H9 (cell line): Measurements from ENCODE around the gene LRP1-AS. TPM values are rescaled to one million over a fixed set of nuclear protein-coding genes. Genes with fewer than 3 reads are reported as not detected.

Source experiments
- DNase-seq: peaks from one replicate; pipeline ENCODE4 v3.0.0-alpha.2; 2017
- H2AFZ ChIP-seq: one replicate; pipeline ENCODE4 v1.6.1; 2013; ENCODE audit warnings: mild to moderate bottlenecking, low read length, control low read depth, moderate library complexity
- H2AK5ac ChIP-seq: 2 replicates; pipeline ENCODE4 v1.6.1; 2013; ENCODE audit warnings: low read length, control low read depth, mixed read lengths; ENCODE audit not compliant: insufficient read length
- H2BK120ac ChIP-seq: one replicate; pipeline ENCODE4 v1.6.1; 2013; ENCODE audit warnings: low read depth, mild to moderate bottlenecking, low read length, control low read depth, inconsistent platforms; ENCODE audit not compliant: poor library complexity, severe bottlenecking
- H2BK12ac ChIP-seq: 2 replicates; pipeline ENCODE4 v1.6.1; 2013; ENCODE audit warnings: low read length, control low read depth, mixed read lengths, low read depth; ENCODE audit not compliant: insufficient read length
- H2BK15ac ChIP-seq: 2 replicates; pipeline ENCODE4 v1.6.1; 2013; ENCODE audit warnings: low read depth, low read length, control low read depth
- H2BK20ac ChIP-seq: one replicate; pipeline ENCODE4 v1.6.1; 2013; ENCODE audit warnings: low read depth, mild to moderate bottlenecking, low read length, control low read depth, inconsistent platforms; ENCODE audit not compliant: poor library complexity, severe bottlenecking
- H2BK5ac ChIP-seq: 2 replicates; pipeline ENCODE4 v1.6.1; 2013; ENCODE audit warnings: low read length, control low read depth, mixed read lengths; ENCODE audit not compliant: insufficient read length
- H3K14ac ChIP-seq: 2 replicates; pipeline ENCODE4 v1.6.1; 2013; ENCODE audit warnings: low read length, control low read depth; ENCODE audit not compliant: insufficient read depth
- H3K18ac ChIP-seq: 2 replicates; pipeline ENCODE4 v1.6.1; 2013; ENCODE audit warnings: low read depth, mild to moderate bottlenecking, mixed read lengths, low read length, control low read depth; ENCODE audit not compliant: insufficient read length
- H3K23ac ChIP-seq: 2 replicates; pipeline ENCODE4 v1.6.1; 2013; ENCODE audit warnings: low read length, control low read depth, mixed read lengths, low read depth; ENCODE audit not compliant: insufficient read length
- H3K23me2 ChIP-seq: 2 replicates; pipeline ENCODE4 v1.6.1; 2013; ENCODE audit warnings: low read depth, mild to moderate bottlenecking, mixed read lengths, low read length, control low read depth; ENCODE audit not compliant: insufficient read length, poor library complexity, severe bottlenecking
- H3K27ac ChIP-seq: 2 replicates; pipeline ENCODE4 v1.5.1; 2013; ENCODE audit warnings: low read length, control low read depth, mixed read lengths, low read depth; ENCODE audit not compliant: insufficient read length
- H3K27me3 ChIP-seq: 2 replicates; pipeline ENCODE4 v1.6.1; 2013; ENCODE audit warnings: low read length, control low read depth, inconsistent platforms; ENCODE audit not compliant: insufficient read depth
- H3K4ac ChIP-seq: 2 replicates; pipeline ENCODE4 v1.6.1; 2013; ENCODE audit warnings: low read depth, mild to moderate bottlenecking, control low read depth, inconsistent platforms, low read length, moderate library complexity
- H3K4me1 ChIP-seq: 2 replicates; pipeline ENCODE4 v1.6.1; 2013; ENCODE audit warnings: low read length, control low read depth, inconsistent platforms; ENCODE audit not compliant: insufficient read depth
- H3K4me2 ChIP-seq: 2 replicates; pipeline ENCODE4 v1.6.1; 2013; ENCODE audit warnings: low read length, control low read depth, mixed read lengths; ENCODE audit not compliant: insufficient read length, insufficient read depth
- H3K56ac ChIP-seq: 2 replicates; pipeline ENCODE4 v1.6.1; 2013; ENCODE audit warnings: low read depth, mild to moderate bottlenecking, mixed read lengths, low read length, control low read depth; ENCODE audit not compliant: insufficient read length
- H3K79me1 ChIP-seq: 2 replicates; pipeline ENCODE4 v1.6.1; 2013; ENCODE audit warnings: low read depth, mild to moderate bottlenecking, moderate library complexity, low read length, control low read depth, inconsistent platforms; ENCODE audit not compliant: insufficient read depth, poor library complexity, severe bottlenecking
- H3K79me2 ChIP-seq: 2 replicates; pipeline ENCODE4 v1.6.1; 2013; ENCODE audit warnings: low read length, control low read depth, inconsistent platforms; ENCODE audit not compliant: insufficient read depth
- H3K9ac ChIP-seq: 2 replicates; pipeline ENCODE4 v1.6.1; 2013; ENCODE audit warnings: low read length, control low read depth, mixed read lengths; ENCODE audit not compliant: insufficient read length; ENCODE audit errors: extremely low read depth
- H3K9me3 ChIP-seq: one replicate; pipeline ENCODE4 v1.6.1; 2013; ENCODE audit warnings: low read depth, low read length, inconsistent platforms; ENCODE audit not compliant: control insufficient read depth
- H3T11ph ChIP-seq: one replicate; pipeline ENCODE4 v1.6.1; 2013; ENCODE audit warnings: mild to moderate bottlenecking, low read length, control low read depth, inconsistent platforms
- H4K20me1 ChIP-seq: one replicate; pipeline ENCODE4 v1.6.1; 2013; ENCODE audit not compliant: control insufficient read depth, insufficient read length, insufficient read depth
- H4K5ac ChIP-seq: 2 replicates; pipeline ENCODE4 v1.6.1; 2013; ENCODE audit warnings: low read depth, mild to moderate bottlenecking, mixed read lengths, low read length, control low read depth; ENCODE audit not compliant: insufficient read length
- H4K8ac ChIP-seq: replicated peaks from 2 replicates; pipeline ENCODE4 v1.6.1; 2013; ENCODE audit warnings: low read length, control low read depth, mixed read lengths, low read depth; ENCODE audit not compliant: insufficient read length
- H4K91ac ChIP-seq: 2 replicates; pipeline ENCODE4 v1.6.1; 2013; ENCODE audit warnings: low read depth, mild to moderate bottlenecking, moderate library complexity, mixed read lengths, low read length, control low read depth; ENCODE audit not compliant: insufficient read length
- H3K27ac Mint-ChIP-seq, 3 experiments: 2 replicates in 2 of 3; 3 replicates in 1 of 3; pipeline ENCODE4 v1.8.0; 2020 to 2021; ENCODE audit warnings: mixed read lengths in 3 of 3, mild to moderate bottlenecking in 1 of 3, moderate library complexity in 1 of 3
- H3K27me3 Mint-ChIP-seq: 2 replicates; pipeline ENCODE4 v1.8.0; 2021; ENCODE audit warnings: low read depth, mild to moderate bottlenecking, moderate library complexity, mixed read lengths
- H3K36me3 Mint-ChIP-seq, 3 experiments: 2 replicates in 2 of 3; 3 replicates in 1 of 3; pipeline ENCODE4 v1.8.0; 2020 to 2021; ENCODE audit warnings: low read depth in 3 of 3, mixed read lengths in 3 of 3; ENCODE audit not compliant: insufficient read depth in 1 of 3
- H3K4me1 Mint-ChIP-seq, 2 experiments: 2 replicates each; pipeline ENCODE4 v1.8.0; 2020; ENCODE audit warnings: mixed read lengths in 2 of 2
- H3K4me3 Mint-ChIP-seq, 2 experiments: 2 replicates in 1 of 2; 3 replicates in 1 of 2; pipeline ENCODE4 v1.8.0; 2020 to 2021; ENCODE audit warnings: mild to moderate bottlenecking in 2 of 2, mixed read lengths in 2 of 2, moderate library complexity in 1 of 2
- H3K9me3 Mint-ChIP-seq, 2 experiments: 2 replicates in 1 of 2; 3 replicates in 1 of 2; pipeline ENCODE4 v1.8.0; 2020; ENCODE audit warnings: mild to moderate bottlenecking in 2 of 2, mixed read lengths in 2 of 2, moderate library complexity in 1 of 2
- WGBS: extraction: QIAGEN DNeasy Blood & Tissue Kit; methylation state at CpG from one replicate; pipeline ENCODE4 v1.1.7; 2013; ENCODE audit warnings: missing lambda C conversion rate, low lambda C conversion rate, mixed read lengths; ENCODE audit not compliant: insufficient read length; ENCODE audit errors: extremely low coverage; 5-methylcytosine and 5-hydroxymethylcytosine counted together
- total RNA-seq: library from RNA; stranded (reverse); gene quantifications from 2 replicates; pipeline ENCODE4 v1.2.1, GENCODE V29; 2021
- TF ChIP-seq, protein P1 (sequence below): fragments of 200-600 bp; sonication (generic); conservative IDR thresholded peaks from 3 replicates; pipeline ENCODE4 v1.8.0; 2021; ENCODE audit warnings: antibody characterized with exemption, mild to moderate bottlenecking

The LRP1-AS gene
- total RNA-seq, 1 experiment from 2014 or later: not detected

DNA sequence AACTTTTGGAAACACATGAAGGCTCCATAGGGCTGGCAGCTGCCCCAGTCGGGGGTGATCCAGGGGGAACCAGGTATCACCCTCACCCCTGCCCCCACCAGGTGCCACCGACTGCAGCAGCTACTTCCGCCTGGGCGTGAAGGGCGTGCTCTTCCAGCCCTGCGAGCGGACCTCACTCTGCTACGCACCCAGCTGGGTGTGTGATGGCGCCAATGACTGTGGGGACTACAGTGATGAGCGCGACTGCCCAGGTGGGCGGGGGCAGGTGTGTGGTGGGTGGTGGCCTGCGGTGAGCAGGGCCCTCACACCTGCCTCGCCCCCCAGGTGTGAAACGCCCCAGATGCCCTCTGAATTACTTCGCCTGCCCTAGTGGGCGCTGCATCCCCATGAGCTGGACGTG is 46.8 kb upstream of the LRP1-AS start:
- H3K9ac ChIP-seq: no peak overlapping the region
- H2BK5ac ChIP-seq: no peak overlapping the region
- no peaks in the 10 kb centered on the region for H4K20me1 ChIP-seq
- no peak overlapping the region for H3K23ac ChIP-seq
- no CpG with 5 or more reads among the region's 18 CpGs for WGBS
- no peaks in the 10 kb centered on the region; a peak in 1 of 5 replicates for H3K9me3 Mint-ChIP-seq
- H2BK15ac ChIP-seq: no peak overlapping the region
- H4K91ac ChIP-seq: no peak overlapping the region
- H3K18ac ChIP-seq: no peak overlapping the region
- H2BK12ac ChIP-seq: no peak overlapping the region
- no peaks in the 10 kb centered on the region for H3K27me3 ChIP-seq
- peaks cover 61 to 98% (median 94%) of the 10 kb centered on the region in 3 experiments for H3K36me3 Mint-ChIP-seq
- H3K79me2 ChIP-seq: no peaks in the 10 kb centered on the region
- H3K23me2 ChIP-seq: no peaks in the 10 kb centered on the region
- H3K4ac ChIP-seq: no peak overlapping the region
- H3K27me3 Mint-ChIP-seq: no peaks in the 10 kb centered on the region; the same call in 1 of the 2 replicates
- H4K5ac ChIP-seq: no peak overlapping the region
- no peak overlapping the region for H3K14ac ChIP-seq
- no peak overlapping the region for H2AFZ ChIP-seq
- no peak overlapping the region for H3K4me2 ChIP-seq
- no peaks in the 10 kb centered on the region for H3K4me1 Mint-ChIP-seq
- no peak overlapping the region for H3T11ph ChIP-seq
- no peak overlapping the region for H2AK5ac ChIP-seq
- no peak for DNase-seq
- TF ChIP-seq, protein P1, sequence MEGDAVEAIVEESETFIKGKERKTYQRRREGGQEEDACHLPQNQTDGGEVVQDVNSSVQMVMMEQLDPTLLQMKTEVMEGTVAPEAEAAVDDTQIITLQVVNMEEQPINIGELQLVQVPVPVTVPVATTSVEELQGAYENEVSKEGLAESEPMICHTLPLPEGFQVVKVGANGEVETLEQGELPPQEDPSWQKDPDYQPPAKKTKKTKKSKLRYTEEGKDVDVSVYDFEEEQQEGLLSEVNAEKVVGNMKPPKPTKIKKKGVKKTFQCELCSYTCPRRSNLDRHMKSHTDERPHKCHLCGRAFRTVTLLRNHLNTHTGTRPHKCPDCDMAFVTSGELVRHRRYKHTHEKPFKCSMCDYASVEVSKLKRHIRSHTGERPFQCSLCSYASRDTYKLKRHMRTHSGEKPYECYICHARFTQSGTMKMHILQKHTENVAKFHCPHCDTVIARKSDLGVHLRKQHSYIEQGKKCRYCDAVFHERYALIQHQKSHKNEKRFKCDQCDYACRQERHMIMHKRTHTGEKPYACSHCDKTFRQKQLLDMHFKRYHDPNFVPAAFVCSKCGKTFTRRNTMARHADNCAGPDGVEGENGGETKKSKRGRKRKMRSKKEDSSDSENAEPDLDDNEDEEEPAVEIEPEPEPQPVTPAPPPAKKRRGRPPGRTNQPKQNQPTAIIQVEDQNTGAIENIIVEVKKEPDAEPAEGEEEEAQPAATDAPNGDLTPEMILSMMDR: no peak
- no peak overlapping the region for H2BK120ac ChIP-seq
- H3K4me3 Mint-ChIP-seq: no peak overlapping the region
- no peak overlapping the region for H2BK20ac ChIP-seq
- H3K9me3 ChIP-seq: no peaks in the 10 kb centered on the region
- no peaks in the 10 kb centered on the region for H3K4me1 ChIP-seq
- no peaks in the 10 kb centered on the region for H3K79me1 ChIP-seq
- no peak overlapping the region for H4K8ac ChIP-seq
- H3K27ac Mint-ChIP-seq: no peak overlapping the region
- no peak overlapping the region for H3K56ac ChIP-seq
- no peak overlapping the region for H3K27ac ChIP-seq
